Prostate gland (tissue), 2 donors: Measurements from ENCODE around the gene ARF6.

ENCODE experiments used
- POLR2A ChIP-seq: fragments of 450-650 bp; IDR thresholded peaks from one replicate; pipeline ENCODE4 v1.6.1; 2016; ENCODE audit warnings: antibody characterized with exemption, mild to moderate bottlenecking
- POLR2AphosphoS5 ChIP-seq: sonication (generic); formaldehyde crosslinking; IDR thresholded peaks from one replicate; pipeline ENCODE4 v1.6.1; 2017; ENCODE audit warnings: antibody characterized with exemption
- TF ChIP-seq, protein P1 (sequence below), 4 experiments: fragments of 200-600 bp in 2 of 4; fragments of 450-650 bp in 2 of 4; sonication (generic) in 2 of 4; IDR thresholded peaks; 1 replicate in 3 of 4; 2 replicates in 1 of 4; pipeline ENCODE4 v1.5.1; 2016 to 2019; ENCODE audit warnings: antibody characterized with exemption in 4 of 4, mild to moderate bottlenecking in 2 of 4, moderate library complexity in 2 of 4

DNA sequence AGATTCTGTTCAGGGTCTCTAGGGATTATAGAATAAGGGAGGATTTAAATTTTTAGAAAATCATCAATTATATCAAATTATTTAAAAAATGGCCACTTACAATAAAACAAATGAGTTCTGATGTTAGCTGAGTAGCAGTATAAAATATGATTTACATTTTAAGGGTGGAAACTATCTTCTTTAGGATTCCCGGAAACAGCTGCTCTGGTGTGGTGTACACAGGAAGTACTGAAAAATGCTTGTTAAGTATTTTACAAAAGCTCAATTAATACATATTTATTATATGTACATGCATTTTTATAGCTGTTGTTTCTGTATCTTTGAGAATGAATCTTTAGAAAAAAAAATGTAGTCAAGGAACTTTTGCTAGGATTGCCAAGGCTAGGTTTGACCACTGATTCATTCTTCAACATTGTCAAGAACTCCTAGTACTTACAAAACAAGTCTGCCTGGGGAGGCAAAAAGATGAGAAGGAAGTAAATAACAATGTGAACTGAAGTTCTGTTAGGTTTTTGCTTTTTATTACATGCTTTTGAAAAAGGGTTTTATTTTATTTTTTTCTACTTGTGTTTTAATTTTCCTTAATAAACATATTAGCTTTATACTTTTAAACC is 48.0 kb downstream of the ARF6 start:
- TF ChIP-seq, protein P1, sequence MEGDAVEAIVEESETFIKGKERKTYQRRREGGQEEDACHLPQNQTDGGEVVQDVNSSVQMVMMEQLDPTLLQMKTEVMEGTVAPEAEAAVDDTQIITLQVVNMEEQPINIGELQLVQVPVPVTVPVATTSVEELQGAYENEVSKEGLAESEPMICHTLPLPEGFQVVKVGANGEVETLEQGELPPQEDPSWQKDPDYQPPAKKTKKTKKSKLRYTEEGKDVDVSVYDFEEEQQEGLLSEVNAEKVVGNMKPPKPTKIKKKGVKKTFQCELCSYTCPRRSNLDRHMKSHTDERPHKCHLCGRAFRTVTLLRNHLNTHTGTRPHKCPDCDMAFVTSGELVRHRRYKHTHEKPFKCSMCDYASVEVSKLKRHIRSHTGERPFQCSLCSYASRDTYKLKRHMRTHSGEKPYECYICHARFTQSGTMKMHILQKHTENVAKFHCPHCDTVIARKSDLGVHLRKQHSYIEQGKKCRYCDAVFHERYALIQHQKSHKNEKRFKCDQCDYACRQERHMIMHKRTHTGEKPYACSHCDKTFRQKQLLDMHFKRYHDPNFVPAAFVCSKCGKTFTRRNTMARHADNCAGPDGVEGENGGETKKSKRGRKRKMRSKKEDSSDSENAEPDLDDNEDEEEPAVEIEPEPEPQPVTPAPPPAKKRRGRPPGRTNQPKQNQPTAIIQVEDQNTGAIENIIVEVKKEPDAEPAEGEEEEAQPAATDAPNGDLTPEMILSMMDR (IDR thresholded peaks at IDR 0.05) = no peak
- TF ChIP-seq POLR2A = no peak
- no peak for TF ChIP-seq POLR2AphosphoS5
